Right lobe of liver (tissue), 6 donors: ENCODE data around the gene ERN1. TPM values are rescaled to one million over a fixed set of nuclear protein-coding genes. Genes with fewer than 3 reads are reported as not detected.
A peak's percentile ranks its signal among the peaks of the same experiment; 100 is the strongest.

Experiments used
- ATAC-seq, 4 donors: fragments of 200-7000 bp; cut with Tn5 transposase; one replicate each; pipeline ENCODE4 v1.9.1; 2020; ENCODE audit warnings: mild to moderate bottlenecking in 4 of 4, moderate library complexity in 4 of 4
- DNase-seq, 3 donors: peaks; one replicate each; pipeline ENCODE4 v3.0.0-alpha.2; 2020
- H3K27ac ChIP-seq, 3 donors: fragments of 200-600 bp; one replicate each; pipeline ENCODE4 v1.8.0; 2022
- H3K27me3 ChIP-seq, 2 donors: fragments of 200-600 bp; one replicate each; pipeline ENCODE4 v1.8.0; 2022
- H3K36me3 ChIP-seq, 4 donors: fragments of 200-600 bp; sonication (generic) in 1 of 4; one replicate each; pipeline versions ENCODE4 v1.5.1 to v1.8.0; 2017 to 2022; ENCODE audit warnings: control low read depth in 1 of 4
- H3K4me1 ChIP-seq, 4 donors: fragments of 200-600 bp; sonication (generic) in 1 of 4; one replicate each; pipeline versions ENCODE4 v1.5.1 to v1.8.0; 2017 to 2022; ENCODE audit warnings: control low read depth in 1 of 4
- H3K4me3 ChIP-seq, 3 donors: fragments of 200-600 bp; one replicate each; pipeline ENCODE4 v1.8.0; 2022
- H3K9me3 ChIP-seq, 4 donors: fragments of 200-600 bp; sonication (generic) in 1 of 4; one replicate each; pipeline versions ENCODE4 v1.5.1 to v1.8.0; 2017 to 2022; ENCODE audit warnings: control low read depth in 1 of 4
- CTCF ChIP-seq, 4 donors: fragments of 200-600 bp in 3 of 4; fragments of 450-650 bp in 1 of 4; IDR thresholded peaks; one replicate each; pipeline versions ENCODE4 v1.5.1 to v1.8.0; 2016 to 2022; ENCODE audit warnings: antibody characterized with exemption in 4 of 4, mild to moderate bottlenecking in 2 of 4
- POLR2A ChIP-seq: fragments of 450-650 bp; IDR thresholded peaks from one replicate; pipeline ENCODE4 v1.6.1; 2017; ENCODE audit warnings: antibody characterized with exemption, mild to moderate bottlenecking
- WGBS: methylation state at CpG from one replicate; pipeline ENCODE4 v1.1.6; 2018; ENCODE audit warnings: low coverage, low lambda C conversion rate; ENCODE audit not compliant: insufficient coverage; ENCODE audit errors: missing lambda C conversion rate; 5-methylcytosine and 5-hydroxymethylcytosine counted together
- intact Hi-C, 2 donors: fragments of 100-400 bp; cut with DNase I; formaldehyde crosslinking; loops; one replicate each; pipeline versions ENCODE4 v1.11.2 to v1.14.1; 2022
- total RNA-seq, 6 experiments: library from RNA; depleted of rRNA in 2 of 6; stranded (reverse); fragments of >200 nt in 2 of 6; fragmentation: NEBNext Ultra II Directional in 3 of 6; extraction: Animal tissue kit (Norgen Biotek cat#: 25700) in 3 of 6; gene quantifications; one replicate each; pipeline versions ENCODE4 v1.1.0 to v1.2.4, GENCODE V29; 2016 to 2023
- donor health status: DM: no; HTN: yes; CAD: no.
- donor health status: DM: no; HTN: no; CAD: no.
- donor health status: DM: no; HTN: no; CAD: no.
- donor health status: DM: no; HTN: yes; CAD: no.
- donor health status: DM: no; HTN: yes; CAD: no.

The ERN1 gene
- total RNA-seq, 6 experiments from 2014 or later = 22.7 to 47.6 (median 28.7) TPM

GRCh38 chr17:63996430-63997182 lies 133.3 kb downstream of the ERN1 start:
- DNase-seq = peak in 2 of 3 donors; percentile 21 to 34
- peaks cover 0 to 12% (median 0%) of the 10 kb centered on the region in 4 donors for H3K4me1 ChIP-seq

GRCh38 chr17:63995626-63996025 lies 134.3 kb downstream of the ERN1 start:
- 75% methylated on average over 3 of the region's 5 CpGs for WGBS

More at GRCh38 chr17:63996430-63997182, 133.3 kb downstream of the ERN1 start:
- intact Hi-C loops = no loop called here
- 91% methylated on average over 10 of the region's 11 CpGs for WGBS
- Histone ChIP-seq H3K4me3 (no peak overlapping the region), H3K27ac (no peak overlapping the region), H3K27me3 (no peaks in the 10 kb centered on the region), H3K36me3 (no peaks in the 10 kb centered on the region), H3K9me3 (no peaks in the 10 kb centered on the region)
- TF ChIP-seq CTCF (IDR thresholded peaks at IDR 0.05) = no peak
- TF ChIP-seq POLR2A = no peak
- no peak for ATAC-seq

GRCh38 chr17:63993368-63993985 lies 136.5 kb downstream of the ERN1 start:
- peak in 2 of 3 donors; percentile 34 to 36 for DNase-seq
- Histone ChIP-seq H3K4me3 (no peak overlapping the region), H3K27ac (no peak overlapping the region), H3K36me3 (no peaks in the 10 kb centered on the region), H3K9me3 (no peaks in the 10 kb centered on the region), H3K4me1 (peaks cover 0 to 11% (median 0%) of the 10 kb centered on the region in 4 donors), H3K27me3 (no peaks in the 10 kb centered on the region)
- TF ChIP-seq CTCF (IDR thresholded peaks at IDR 0.05) (no peak), POLR2A (no peak)
- intact Hi-C loops = no loop called here
- ATAC-seq = no peak
- 60% methylated on average over 1 of the region's 3 CpGs for WGBS

More at GRCh38 chr17:63995626-63996025, 134.3 kb downstream of the ERN1 start:
- no peaks in the 10 kb centered on the region for H3K9me3 ChIP-seq
- no peak overlapping the region for H3K27ac ChIP-seq
- peaks cover 0 to 12% (median 0%) of the 10 kb centered on the region in 4 donors for H3K4me1 ChIP-seq
- no peaks in the 10 kb centered on the region for H3K27me3 ChIP-seq
- H3K4me3 ChIP-seq = no peak overlapping the region
- peak in 2 of 3 donors; percentile 21 to 28 for DNase-seq
- intact Hi-C loops = no loop called here
- ATAC-seq = no peak
- TF ChIP-seq POLR2A (no peak), CTCF (IDR thresholded peaks at IDR 0.05) (no peak)
- no peaks in the 10 kb centered on the region for H3K36me3 ChIP-seq

- TF ChIP-seq CTCF (IDR thresholded peaks at IDR 0.05) = no peak
- no peak for TF ChIP-seq POLR2A
- ATAC-seq (no peak), DNase-seq (peak in 1 of 3 donors; percentile 48)
- Histone ChIP-seq H3K4me3 (no peak overlapping the region), H3K4me1 (no peaks in the 10 kb centered on the region), H3K9me3 (no peaks in the 10 kb centered on the region), H3K36me3 (no peaks in the 10 kb centered on the region), H3K27me3 (no peaks in the 10 kb centered on the region), H3K27ac (no peak overlapping the region)
- intact Hi-C loops = no loop called here
- WGBS = 65% methylated on average over 3 of the region's 11 CpGs
Observed at GRCh38 chr17:63991611-63992010, 138.3 kb downstream of the ERN1 start.
